Progenitor cell of endocrine pancreas (in vitro differentiated cells): ENCODE data around the gene FTCD. TPM values are rescaled to one million over a fixed set of nuclear protein-coding genes. Genes with fewer than 3 reads are reported as not detected.
A peak's percentile ranks its signal among the peaks of the same experiment; 100 is the strongest.
"Not testable (repeated sequence)": the region's sequence is repeated elsewhere in the genome, so short reads cannot be mapped to it uniquely, and the experiment has no call there.

Experiments used
- DNase-seq: peaks from one replicate; pipeline ENCODE4 v3.0.0; 2021; ENCODE audit warnings: low spot score; ENCODE audit not compliant: unreplicated experiment
- H3K27ac Mint-ChIP-seq: 2 replicates; pipeline ENCODE4 v1.8.0; 2021; ENCODE audit warnings: mild to moderate bottlenecking, moderate library complexity, mixed read lengths
- H3K27me3 Mint-ChIP-seq: 2 replicates; pipeline ENCODE4 v1.8.0; 2021; ENCODE audit warnings: mixed read lengths
- H3K36me3 Mint-ChIP-seq: 2 replicates; pipeline ENCODE4 v1.8.0; 2022; ENCODE audit warnings: mixed read lengths; ENCODE audit not compliant: insufficient read depth
- H3K4me1 Mint-ChIP-seq: 2 replicates; pipeline ENCODE4 v1.8.0; 2021; ENCODE audit warnings: low read depth, mixed read lengths
- H3K4me3 Mint-ChIP-seq: 2 replicates; pipeline ENCODE4 v1.8.0; 2021; ENCODE audit warnings: low read depth, mild to moderate bottlenecking, moderate library complexity, mixed read lengths
- H3K9me3 Mint-ChIP-seq: 2 replicates; pipeline ENCODE4 v1.8.0; 2021; ENCODE audit warnings: low read depth, mixed read lengths
- total RNA-seq: library from RNA; stranded (reverse); gene quantifications from 2 replicates; pipeline ENCODE4 v1.2.1, GENCODE V29; 2021
- TF ChIP-seq, protein P1 (sequence below): fragments of 200-600 bp; sonication (generic); IDR thresholded peaks from one replicate; pipeline ENCODE4 v1.5.0; 2021; ENCODE audit warnings: antibody characterized with exemption, mild to moderate bottlenecking; ENCODE audit not compliant: unreplicated experiment

Gene FTCD
- total RNA-seq, 1 donor from 2014 or later = 49.3 TPM

GRCh38 chr21:46109313-46110221 lies 45.8 kb downstream of the FTCD start:
- Mint-ChIP-seq H3K27me3 (no peaks in the 10 kb centered on the region), H3K27ac (no peak overlapping the region), H3K4me1 (no peaks in the 10 kb centered on the region), H3K9me3 (peaks cover 17% of the 10 kb centered on the region), H3K36me3 (peaks cover 4% of the 10 kb centered on the region), H3K4me3 (no peak overlapping the region)
- TF ChIP-seq, protein P1, sequence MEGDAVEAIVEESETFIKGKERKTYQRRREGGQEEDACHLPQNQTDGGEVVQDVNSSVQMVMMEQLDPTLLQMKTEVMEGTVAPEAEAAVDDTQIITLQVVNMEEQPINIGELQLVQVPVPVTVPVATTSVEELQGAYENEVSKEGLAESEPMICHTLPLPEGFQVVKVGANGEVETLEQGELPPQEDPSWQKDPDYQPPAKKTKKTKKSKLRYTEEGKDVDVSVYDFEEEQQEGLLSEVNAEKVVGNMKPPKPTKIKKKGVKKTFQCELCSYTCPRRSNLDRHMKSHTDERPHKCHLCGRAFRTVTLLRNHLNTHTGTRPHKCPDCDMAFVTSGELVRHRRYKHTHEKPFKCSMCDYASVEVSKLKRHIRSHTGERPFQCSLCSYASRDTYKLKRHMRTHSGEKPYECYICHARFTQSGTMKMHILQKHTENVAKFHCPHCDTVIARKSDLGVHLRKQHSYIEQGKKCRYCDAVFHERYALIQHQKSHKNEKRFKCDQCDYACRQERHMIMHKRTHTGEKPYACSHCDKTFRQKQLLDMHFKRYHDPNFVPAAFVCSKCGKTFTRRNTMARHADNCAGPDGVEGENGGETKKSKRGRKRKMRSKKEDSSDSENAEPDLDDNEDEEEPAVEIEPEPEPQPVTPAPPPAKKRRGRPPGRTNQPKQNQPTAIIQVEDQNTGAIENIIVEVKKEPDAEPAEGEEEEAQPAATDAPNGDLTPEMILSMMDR = no peak
- peak; percentile 6 for DNase-seq

- Mint-ChIP-seq H3K36me3 (peaks cover 4% of the 10 kb centered on the region), H3K4me3 (no peak overlapping the region), H3K27ac (no peak overlapping the region), H3K27me3 (no peaks in the 10 kb centered on the region), H3K9me3 (peaks cover 17% of the 10 kb centered on the region), H3K4me1 (no peaks in the 10 kb centered on the region)
- TF ChIP-seq, protein P1 = no peak
- peak; percentile 5 for DNase-seq
Observed at GRCh38 chr21:46108827-46109312, 46.5 kb downstream of the FTCD start.

DNA sequence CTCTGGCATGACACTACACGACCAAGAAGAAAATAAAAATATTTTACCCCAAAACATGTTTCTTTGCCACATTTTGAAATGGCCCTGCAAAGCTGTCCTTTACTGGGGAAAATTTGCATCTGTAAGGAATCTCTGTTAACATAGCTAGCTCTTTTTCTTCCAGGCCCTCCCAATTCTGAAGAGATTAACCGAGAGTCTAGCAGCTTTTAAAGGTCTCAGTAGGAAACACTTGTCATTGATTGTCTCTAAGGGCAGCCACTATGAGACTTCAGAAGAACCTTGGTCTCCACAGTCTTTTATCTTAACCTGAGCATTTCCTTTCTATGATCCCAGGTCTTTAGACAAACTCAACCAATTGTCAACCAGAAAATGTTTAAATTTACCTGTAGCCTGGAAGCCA lies 48.0 kb downstream of the FTCD start:
- not testable (repeated sequence) for H3K4me3 Mint-ChIP-seq, H3K27me3 Mint-ChIP-seq, H3K4me1 Mint-ChIP-seq, DNase-seq, H3K27ac Mint-ChIP-seq, H3K36me3 Mint-ChIP-seq
- peaks cover 29% of the 10 kb centered on the region for H3K9me3 Mint-ChIP-seq

DNA sequence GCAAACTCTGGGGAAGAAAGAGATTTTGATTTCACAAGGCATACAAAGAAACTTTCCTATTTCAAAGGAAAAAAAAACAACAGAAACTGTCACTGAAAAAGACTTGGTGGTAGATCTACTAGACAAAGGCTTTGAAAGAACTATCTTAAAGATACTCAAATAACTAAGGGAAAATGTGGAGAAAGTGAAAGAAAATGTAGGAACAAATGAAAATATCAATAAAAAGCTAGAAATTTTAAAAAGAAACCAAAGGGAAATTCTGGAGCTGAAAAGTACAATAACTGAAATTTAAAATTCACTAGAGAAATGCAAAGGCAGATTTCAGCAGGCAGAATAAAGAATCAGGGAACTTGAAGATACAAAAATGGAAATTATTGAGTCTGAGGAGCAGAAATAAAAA lies 51.3 kb downstream of the FTCD start:
- H3K4me3 Mint-ChIP-seq = no peak overlapping the region
- H3K36me3 Mint-ChIP-seq = peaks cover 8% of the 10 kb centered on the region
- TF ChIP-seq, protein P1 = no peak
- DNase-seq = no peak
- no peaks in the 10 kb centered on the region for H3K4me1 Mint-ChIP-seq
- H3K27me3 Mint-ChIP-seq = peaks cover 20% of the 10 kb centered on the region
- peaks cover 38% of the 10 kb centered on the region for H3K9me3 Mint-ChIP-seq
- H3K27ac Mint-ChIP-seq = no peak overlapping the region

- Mint-ChIP-seq H3K4me3 (no peak overlapping the region), H3K4me1 (no peaks in the 10 kb centered on the region), H3K27ac (no peak overlapping the region), H3K36me3 (peaks cover 7% of the 10 kb centered on the region), H3K27me3 (peaks cover 34% of the 10 kb centered on the region), H3K9me3 (peaks cover 27% of the 10 kb centered on the region)
- TF ChIP-seq, protein P1 = no peak
- DNase-seq = no peak
Observed at GRCh38 chr21:46100906-46101305, 54.5 kb downstream of the FTCD start.

- Mint-ChIP-seq H3K27ac (peak overlapping the region; percentile 21), H3K27me3 (peaks cover 37% of the 10 kb centered on the region), H3K36me3 (peaks cover 7% of the 10 kb centered on the region), H3K9me3 (peaks cover 22% of the 10 kb centered on the region), H3K4me1 (no peaks in the 10 kb centered on the region), H3K4me3 (no peak overlapping the region)
- TF ChIP-seq, protein P1 = no peak
- DNase-seq = no peak
Observed at GRCh38 chr21:46100426-46100825, 55.0 kb downstream of the FTCD start.
